H1 (cell line): ENCODE data around the gene PPP4R1. TPM values are rescaled to one million over a fixed set of nuclear protein-coding genes. Genes with fewer than 3 reads are reported as not detected.

Experiments
- BACH1 ChIP-seq: IDR thresholded peaks from 2 replicates; pipeline ENCODE4 v1.6.1; 2012; ENCODE audit warnings: low read length, improper control_type of control experiment
- CBX5 ChIP-seq: fragments of 300-800, 300-1000 bp; sonication (generic); IDR thresholded peaks from 2 replicates; pipeline ENCODE4 v1.7.1; 2016; ENCODE audit warnings: antibody characterized with exemption, low read length, low read depth
- CHD7 ChIP-seq: fragments of 300-600 bp; sonication (generic); IDR thresholded peaks from 2 replicates; pipeline ENCODE4 v1.7.1; 2012; ENCODE audit warnings: low read length, moderate library complexity, mild to moderate bottlenecking, inconsistent platforms; ENCODE audit not compliant: insufficient replicate concordance
- CTBP2 ChIP-seq: IDR thresholded peaks from 2 replicates; pipeline ENCODE4 v1.7.0; 2011; ENCODE audit warnings: borderline replicate concordance, mild to moderate bottlenecking, moderate library complexity, mixed read lengths, low read length; ENCODE audit not compliant: insufficient read depth, insufficient read length
- EP300 ChIP-seq, 2 experiments: IDR thresholded peaks; 1 replicate in 1 of 2; 2 replicates in 1 of 2; pipeline ENCODE4 v1.6.1; 2011 to 2012; ENCODE audit warnings: low read depth in 2 of 2, low read length in 2 of 2, mild to moderate bottlenecking in 2 of 2, borderline replicate concordance in 1 of 2, inconsistent platforms in 1 of 2, moderate library complexity in 1 of 2
- HDAC6 ChIP-seq: IDR thresholded peaks from one replicate; pipeline ENCODE4 v1.7.1; 2012; ENCODE audit warnings: low read depth, mild to moderate bottlenecking, inconsistent platforms, low read length, moderate library complexity
- NANOG ChIP-seq: IDR thresholded peaks from 2 replicates; pipeline ENCODE4 v1.6.1; 2011; ENCODE audit warnings: low read length, low read depth, mild to moderate bottlenecking, inconsistent platforms; ENCODE audit not compliant: insufficient read depth, poor library complexity, severe bottlenecking
- RAD21 ChIP-seq, 2 experiments: IDR thresholded peaks in 1 of 2; conservative IDR thresholded peaks in 1 of 2; 2 replicates each; pipeline ENCODE4 v1.6.1; 2011; ENCODE audit warnings: low read depth in 2 of 2, low read length in 2 of 2, improper control_type of control experiment in 1 of 2, inconsistent platforms in 1 of 2, mild to moderate bottlenecking in 1 of 2, moderate library complexity in 1 of 2
- polyA plus RNA-seq, 7 experiments: library from polyadenylated mRNA; depleted of rRNA in 3 of 7; stranded (reverse) in 5 of 7; unstranded in 2 of 7; fragments of >200 nt in 5 of 7; fragments of 200-250 nt in 2 of 7; gene quantifications; 1 replicate in 5 of 7; 2 replicates in 1 of 7; 4 replicates in 1 of 7; pipeline versions ENCODE4 v1.2.1 to v1.2.3, GENCODE V29; 2011 to 2013; ENCODE audit warnings: missing spikeins in 2 of 7, mixed read lengths in 2 of 7
- total RNA-seq: library from RNA; stranded (reverse); fragmentation: NEBNext Ultra II Directional; extraction: Animal tissue kit (Norgen Biotek cat#: 25700); gene quantifications from 2 replicates; pipeline ENCODE4 v1.2.1, GENCODE V29; 2021

Gene PPP4R1
- total and polyA plus RNA-seq, 2 of the 8 experiments (the other 6 are each of a cell fraction or from before 2014, with no cell fraction given), result 67.4 to 96.1 TPM

GRCh38 chr18:9663377-9663776, 49.0 kb upstream of the PPP4R1 start (continued):
- TF ChIP-seq CHD7 (no peak), BACH1 (no peak), CBX5 (no peak), RAD21 (IDR thresholded peaks at IDR 0.05 in 1 of 2, conservative IDR thresholded peaks at IDR 0.05 in 1 of 2; ENCODE audit: low read depth in 2 of 2, low read length in 2 of 2) (no peak), EP300 (IDR thresholded peaks at IDR 0.05; ENCODE audit: borderline replicate concordance in 1 of 2, low read depth in 2 of 2, low read length in 2 of 2) (no peak), CTBP2 (no peak), HDAC6 (no peak), NANOG (no peak)
- TF ChIP-seq, all 59 proteins: peak for 0
